KOPT-K1 (cell line): ENCODE measurements around the gene RPL3.
"Not testable (repeated sequence)": the region's sequence is repeated elsewhere in the genome, so short reads cannot be mapped to it uniquely, and the experiment has no call there.

Experiments used
- H3K27ac ChIP-seq: fragments of 200-600 bp; sonication (generic); 2 replicates; pipeline ENCODE4 v1.5.1; 2016; ENCODE audit warnings: antibody characterized with exemption, mild to moderate bottlenecking, low read depth, low read length; ENCODE audit not compliant: poor library complexity, severe bottlenecking
- H3K36me3 ChIP-seq: fragments of 200-600 bp; sonication (generic); 2 replicates; pipeline ENCODE4 v1.5.1; 2017; ENCODE audit warnings: antibody characterized with exemption, mild to moderate bottlenecking, low read length, moderate library complexity; ENCODE audit not compliant: insufficient read depth
- H3K9me3 ChIP-seq: fragments of 200-600 bp; sonication (generic); 2 replicates; pipeline ENCODE4 v1.5.1; 2017; ENCODE audit warnings: antibody characterized with exemption, low read length, mild to moderate bottlenecking; ENCODE audit not compliant: insufficient read depth, poor library complexity, severe bottlenecking

The RPL3 gene

GRCh38 chr22:39343259-39344045 is 24.0 kb upstream of the RPL3 start:
- no peak overlapping the region for H3K27ac ChIP-seq
- no peaks in the 10 kb centered on the region for H3K36me3 ChIP-seq
- H3K9me3 ChIP-seq: no peaks in the 10 kb centered on the region

- H3K9me3 ChIP-seq: no peaks in the 10 kb centered on the region
- H3K27ac ChIP-seq: no peak overlapping the region
- H3K36me3 ChIP-seq: no peaks in the 10 kb centered on the region
Measured at GRCh38 chr22:39341179-39341578, 21.8 kb upstream of the RPL3 start.

- not testable (repeated sequence) for H3K36me3 ChIP-seq, H3K27ac ChIP-seq, H3K9me3 ChIP-seq
Measured at GRCh38 chr22:39339775-39340174, 20.4 kb upstream of the RPL3 start.

- no peaks in the 10 kb centered on the region for H3K9me3 ChIP-seq
- H3K27ac ChIP-seq: no peak overlapping the region
- H3K36me3 ChIP-seq: no peaks in the 10 kb centered on the region
Measured at GRCh38 chr22:39336411-39336810, 17.0 kb upstream of the RPL3 start.

GRCh38 chr22:39332441-39333064 is 13.1 kb upstream of the RPL3 start:
- no peak overlapping the region for H3K27ac ChIP-seq
- H3K36me3 ChIP-seq: no peaks in the 10 kb centered on the region
- no peaks in the 10 kb centered on the region for H3K9me3 ChIP-seq

- H3K36me3 ChIP-seq, H3K9me3 ChIP-seq, H3K27ac ChIP-seq: not testable (repeated sequence)
Measured at GRCh38 chr22:39330553-39330952, 11.1 kb upstream of the RPL3 start.

GRCh38 chr22:39327995-39328754 is 8.8 kb upstream of the RPL3 start:
- Histone ChIP-seq H3K9me3 (no peaks in the 10 kb centered on the region), H3K27ac (no peak overlapping the region), H3K36me3 (no peaks in the 10 kb centered on the region)

DNA sequence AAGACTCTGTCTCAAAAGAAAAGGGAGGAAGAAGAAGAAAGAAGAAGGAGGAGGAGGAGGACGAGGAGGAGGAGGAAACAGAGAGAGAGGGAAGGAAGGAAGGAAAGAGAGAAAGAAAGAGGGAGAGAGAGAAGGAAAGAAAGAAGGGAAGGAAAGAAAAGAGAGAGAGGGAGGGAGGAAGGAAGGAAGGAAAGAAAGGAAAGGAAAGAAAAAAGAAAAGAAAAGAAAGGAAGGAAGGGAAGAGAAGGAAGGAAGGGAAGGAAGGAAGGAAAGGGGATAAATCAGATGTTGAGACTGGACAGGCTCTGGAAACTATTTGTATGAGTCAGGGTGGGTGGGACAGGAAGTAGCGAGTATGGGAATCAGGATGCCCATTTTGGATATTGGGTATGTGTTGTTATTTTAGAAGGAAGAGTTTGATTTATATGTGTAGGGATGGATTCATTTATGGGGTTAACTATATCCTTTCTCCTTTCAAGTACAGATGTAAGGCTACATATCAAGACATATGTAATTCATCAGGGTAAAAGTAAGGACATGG is 6.0 kb upstream of the RPL3 start:
- H3K27ac ChIP-seq: no peak overlapping the region
- no peaks in the 10 kb centered on the region for H3K9me3 ChIP-seq
- H3K36me3 ChIP-seq: no peaks in the 10 kb centered on the region

DNA sequence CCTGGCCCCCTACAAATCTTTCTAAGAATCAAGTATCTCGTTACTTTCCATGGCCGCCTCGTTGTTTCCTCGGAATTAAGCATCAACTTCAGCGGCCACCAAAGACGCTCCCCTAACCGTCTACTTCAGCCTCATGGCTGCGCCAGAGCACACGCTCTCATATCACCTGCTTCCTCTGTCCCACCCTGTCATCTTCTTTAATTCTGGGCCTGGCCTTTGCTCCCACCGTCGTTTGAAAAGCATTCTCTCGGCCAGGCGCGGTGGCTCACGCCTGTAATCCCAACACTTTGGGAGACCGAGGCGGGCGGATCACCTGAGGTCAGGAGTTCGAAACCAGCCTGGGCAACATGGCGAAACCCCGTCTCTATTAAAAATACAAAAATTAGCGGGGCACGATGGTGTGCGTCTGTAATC is 1.2 kb upstream of the RPL3 start:
- Histone ChIP-seq H3K27ac (peak overlapping the region; percentile 91), H3K36me3 (peaks cover 37% of the 10 kb centered on the region)
- not testable (repeated sequence) for H3K9me3 ChIP-seq

- Histone ChIP-seq H3K27ac (peak overlapping the region; percentile 81), H3K9me3 (no peaks in the 10 kb centered on the region), H3K36me3 (peaks cover 56% of the 10 kb centered on the region)
Measured at GRCh38 chr22:39318507-39319283, 728 bp downstream of the RPL3 start.

DNA sequence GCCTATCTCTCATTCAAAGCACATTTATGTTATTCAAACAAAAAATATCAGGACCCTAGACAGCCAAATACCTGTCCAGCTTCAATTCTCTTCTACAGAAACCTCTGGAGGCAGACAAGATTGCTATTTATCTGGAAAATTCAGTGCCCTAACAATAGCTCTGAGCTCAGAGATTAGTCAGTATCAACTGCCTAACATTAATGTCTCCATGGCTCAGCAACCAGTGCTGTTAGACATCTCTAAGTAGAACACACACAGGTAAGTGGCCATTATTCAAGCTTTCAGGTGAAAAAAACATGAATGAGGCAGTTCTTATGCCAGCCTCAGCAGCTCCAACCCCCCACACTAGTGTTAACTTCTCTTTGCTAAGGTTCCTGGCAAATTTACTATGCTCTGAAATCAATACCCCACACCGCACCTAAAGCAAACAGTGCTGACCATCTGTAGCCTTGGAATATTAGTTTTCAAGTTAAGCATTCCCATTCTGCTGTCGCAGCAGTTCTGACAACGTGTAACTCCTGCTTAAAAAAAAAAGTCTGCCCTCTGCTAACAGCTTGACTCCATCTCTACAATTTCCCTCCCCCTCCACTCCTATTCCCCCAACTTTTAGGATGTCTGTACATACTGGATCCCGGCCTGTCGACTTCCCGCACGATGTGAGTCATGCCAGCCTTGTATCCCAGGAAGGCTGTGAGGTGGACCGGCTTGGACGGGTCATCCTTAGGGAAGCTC is 1.5 kb downstream of the RPL3 start:
- no peaks in the 10 kb centered on the region for H3K9me3 ChIP-seq
- peaks cover 64% of the 10 kb centered on the region for H3K36me3 ChIP-seq
- H3K27ac ChIP-seq: peak overlapping the region; percentile 81

DNA sequence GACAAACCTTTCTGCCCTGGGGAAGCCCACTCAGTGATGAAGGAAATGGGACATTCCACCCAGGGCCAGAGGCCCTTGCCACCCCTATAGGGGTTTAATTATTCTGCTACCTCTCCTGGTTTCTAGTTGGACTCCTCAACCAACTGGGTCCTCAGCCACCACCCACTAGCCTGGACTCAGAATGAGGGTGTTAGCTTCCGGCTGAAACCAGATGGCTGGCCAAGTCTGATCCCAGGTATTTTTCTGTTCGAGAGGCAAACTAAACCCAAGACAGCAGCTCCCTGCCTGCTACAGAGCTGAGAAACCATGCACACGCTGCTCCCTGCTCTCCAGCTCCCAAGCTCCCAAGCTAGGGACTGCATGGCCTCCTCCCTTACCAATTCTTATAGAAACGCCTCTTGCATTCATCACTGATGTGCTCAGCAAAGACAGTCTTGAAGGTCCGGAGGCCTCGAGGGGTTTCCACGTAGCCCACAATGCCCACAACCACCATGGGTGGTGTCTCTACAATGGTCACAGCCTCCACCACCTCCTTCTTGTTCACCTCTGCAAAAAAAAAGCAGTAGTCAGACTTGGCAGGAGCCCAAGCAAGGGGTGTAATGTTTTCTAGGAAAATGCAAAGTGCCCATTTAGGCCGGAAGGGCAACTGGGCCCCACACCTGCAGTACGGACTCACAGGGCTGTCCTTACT is 2.2 kb downstream of the RPL3 start:
- Histone ChIP-seq H3K9me3 (no peaks in the 10 kb centered on the region), H3K27ac (peak overlapping the region; percentile 81)

GRCh38 chr22:39316440-39317083 is 2.9 kb downstream of the RPL3 start:
- Histone ChIP-seq H3K9me3 (no peaks in the 10 kb centered on the region), H3K36me3 (peaks cover 78% of the 10 kb centered on the region), H3K27ac (no peak overlapping the region)

More for the DNA sequence above, 2.2 kb downstream of the RPL3 start:
- peaks cover 71% of the 10 kb centered on the region for H3K36me3 ChIP-seq
